SK-N-MC (cell line): Measurements from ENCODE around the gene CELA1.

Source experiments
- EZH2 ChIP-seq: fragments of 200-600 bp; sonication (generic); IDR thresholded peaks from one replicate; pipeline ENCODE4 v1.6.1; 2017; ENCODE audit warnings: antibody characterized with exemption
- POLR2AphosphoS5 ChIP-seq: IDR thresholded peaks from 2 replicates; pipeline ENCODE4 v1.6.1; 2012; ENCODE audit warnings: mild to moderate bottlenecking, low read depth, low read length, borderline replicate concordance

DNA sequence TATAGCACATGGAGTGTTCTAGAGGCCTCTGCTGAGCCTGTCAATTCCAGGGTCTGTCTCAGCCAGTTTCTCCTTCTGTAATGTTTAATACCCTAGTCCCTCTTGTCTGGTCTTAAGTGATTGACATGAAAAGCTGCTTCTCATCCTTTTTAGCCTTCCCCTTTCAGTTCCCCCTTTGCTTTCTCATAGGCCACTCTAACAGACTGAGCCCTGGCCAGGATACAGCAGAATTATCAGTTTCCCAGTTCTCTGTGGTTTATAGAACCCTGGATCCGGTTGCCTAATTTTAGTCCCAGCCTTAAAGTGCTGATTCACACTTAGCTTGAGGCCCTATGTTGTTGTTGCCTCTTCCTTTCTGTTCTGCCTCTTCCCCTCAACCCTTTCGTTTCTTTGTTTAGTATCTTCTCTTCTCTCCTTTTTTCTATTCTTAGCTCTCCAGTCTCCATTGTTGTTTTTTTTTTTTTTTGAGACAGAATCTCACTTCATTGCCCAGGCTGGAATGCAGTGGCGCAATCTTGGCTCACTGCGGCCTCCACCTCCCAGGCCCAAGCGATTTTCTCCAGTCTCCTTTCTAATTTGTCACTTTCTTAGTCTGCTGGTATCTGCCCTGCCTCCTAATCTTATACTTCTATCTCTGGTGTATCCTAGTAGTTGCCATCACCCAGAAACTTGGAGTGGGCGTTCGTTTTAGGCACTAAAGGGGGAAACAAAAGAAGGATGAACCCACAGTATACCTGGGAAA, 19.6 kb downstream of the CELA1 start:
- TF ChIP-seq POLR2AphosphoS5 (peak; percentile 33; the same call in 1 of the 2 replicates), EZH2 (no peak)
